HG03045 (cell line): ENCODE measurements around the gene GRAMD1A.
"Not testable (repeated sequence)": the region's sequence is repeated elsewhere in the genome, so short reads cannot be mapped to it uniquely, and the experiment has no call there.

Experiments
- ATAC-seq: cut with Tn5 transposase; IDR thresholded peaks from one replicate; pipeline ENCODE4 v1.9.1; 2021; ENCODE audit warnings: mild to moderate bottlenecking, moderate library complexity; ENCODE audit not compliant: unreplicated experiment

Gene GRAMD1A

DNA sequence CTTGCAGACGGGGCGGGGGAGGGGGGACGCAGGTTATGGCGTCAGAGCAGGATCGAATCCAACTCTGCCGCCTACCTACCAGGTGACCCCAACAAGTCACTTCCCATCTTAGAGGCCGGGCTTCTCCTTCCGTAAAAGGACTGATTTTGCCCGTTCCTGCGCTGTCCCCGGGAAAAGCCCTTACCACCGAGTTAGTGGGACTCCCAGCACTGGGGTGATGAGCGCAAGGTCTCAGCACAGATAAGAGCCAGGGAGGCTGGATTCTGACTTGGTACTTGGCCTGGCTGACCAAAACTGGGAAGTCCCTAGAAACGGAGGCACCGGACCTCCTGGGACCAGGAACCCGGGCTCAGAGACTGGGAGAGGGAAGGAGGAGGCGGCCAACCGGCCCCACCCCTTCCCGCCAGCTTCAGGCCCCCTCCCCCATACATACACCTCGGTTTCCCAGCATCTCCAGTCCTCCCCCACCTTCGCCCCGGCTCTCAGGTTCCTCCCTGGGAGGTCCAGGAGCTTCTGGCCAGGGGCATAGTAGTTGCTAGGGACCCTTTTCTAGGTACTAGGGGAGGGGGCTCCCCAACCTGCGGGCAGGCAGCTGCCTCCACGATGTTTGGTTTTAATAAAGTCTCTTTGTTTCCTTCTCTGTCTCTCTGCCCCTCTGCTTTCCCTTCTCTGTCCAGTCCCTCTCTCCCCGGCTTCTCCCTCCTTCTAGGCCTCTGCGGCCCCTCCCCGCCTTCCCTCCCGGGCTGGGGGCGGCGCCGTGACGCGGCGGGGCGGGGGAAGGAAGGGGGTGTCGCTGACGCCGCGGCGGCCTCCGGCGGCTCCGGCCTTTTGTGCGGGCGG is at the start of gene GRAMD1A:
TSS of gene GRAMD1A (plus strand) at position 826 of the 840 bp plus-strand sequence. CDS start 156 bp downstream, outside the sequence.
- ATAC-seq = peak; percentile 53

- ATAC-seq = no peak
Measured at GRCh38 chr19:34953092-34953491, 47.0 kb upstream of the GRAMD1A start.

DNA sequence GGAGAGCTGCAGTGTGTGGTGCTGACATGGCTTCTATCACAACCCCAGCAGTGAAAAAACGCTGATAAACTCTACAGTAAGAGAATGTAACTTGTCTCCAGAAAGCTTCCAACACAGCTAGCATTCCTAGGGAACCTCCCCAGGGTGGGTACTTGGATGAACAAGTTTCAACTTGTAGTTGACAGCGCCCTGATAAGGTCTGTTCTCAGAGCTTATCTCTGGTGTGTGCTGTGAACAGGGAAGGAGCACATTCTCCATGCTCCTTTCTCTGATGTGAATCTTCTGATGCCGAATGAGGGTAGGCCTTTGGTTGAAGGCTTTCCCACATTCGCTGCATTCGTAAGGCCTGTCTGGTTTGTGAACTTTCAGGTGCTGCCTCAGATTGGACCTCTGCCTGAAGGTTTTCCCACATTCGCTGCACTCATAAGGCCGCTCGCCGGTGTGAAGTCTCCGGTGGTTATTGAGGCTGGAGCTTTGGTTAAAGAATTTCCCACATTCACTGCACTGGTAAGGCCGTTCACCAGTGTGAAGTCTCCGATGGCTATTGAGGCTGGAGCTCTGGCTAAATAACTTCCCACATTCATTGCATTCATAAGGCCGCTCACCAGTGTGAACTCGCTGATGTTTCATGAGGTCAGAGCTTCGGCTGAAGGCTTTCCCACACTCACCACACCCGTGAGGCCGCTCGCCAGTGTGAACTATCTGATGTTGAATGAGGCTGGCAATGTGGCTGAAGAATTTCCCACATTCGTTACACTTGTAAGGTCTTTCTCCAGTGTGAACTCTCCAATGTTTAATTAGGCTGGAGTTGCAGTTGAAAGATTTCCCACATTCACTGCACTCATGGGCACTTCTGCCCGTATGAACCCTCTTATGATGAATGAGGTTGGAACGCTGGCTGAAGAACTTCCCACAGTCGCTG is 42.0 kb upstream of the GRAMD1A start:
- ATAC-seq = no peak

- no peak for ATAC-seq
Measured at GRCh38 chr19:34959021-34959420, 41.1 kb upstream of the GRAMD1A start.

DNA sequence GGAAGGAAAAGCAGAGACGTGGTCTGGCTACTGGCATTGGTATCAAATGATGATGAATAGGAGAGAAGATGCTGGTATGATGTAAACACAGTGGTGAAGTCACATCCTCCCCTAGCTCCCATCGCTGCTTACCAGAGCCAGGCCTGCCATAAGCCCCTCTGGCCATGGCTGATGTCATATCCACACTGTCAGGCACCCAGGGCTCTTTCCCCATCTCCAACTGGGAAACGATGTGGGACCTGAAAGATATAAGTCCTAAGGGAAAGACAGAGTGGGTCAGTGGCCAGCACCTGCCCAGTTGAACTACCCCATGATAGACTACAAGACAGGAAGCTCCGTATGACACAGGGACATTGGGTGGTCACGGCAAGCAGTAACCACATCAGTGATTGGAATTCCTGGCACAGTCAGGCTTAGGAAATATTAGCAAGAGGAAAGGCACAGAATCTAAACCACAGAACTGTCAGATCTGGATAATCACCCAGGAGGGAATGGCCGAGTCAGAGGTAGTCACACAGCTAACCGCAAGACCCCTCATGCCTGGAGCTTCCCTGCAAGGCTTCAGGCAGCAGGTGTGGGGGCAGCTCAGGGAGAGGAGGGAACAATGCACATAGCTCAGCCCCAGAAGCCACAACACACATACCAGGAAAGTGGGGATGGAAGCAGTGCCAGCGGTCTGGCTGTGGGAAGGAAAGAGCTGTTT is 39.9 kb upstream of the GRAMD1A start:
- no peak for ATAC-seq

GRCh38 chr19:34960940-34961679 is 39.0 kb upstream of the GRAMD1A start:
- ATAC-seq = no peak

DNA sequence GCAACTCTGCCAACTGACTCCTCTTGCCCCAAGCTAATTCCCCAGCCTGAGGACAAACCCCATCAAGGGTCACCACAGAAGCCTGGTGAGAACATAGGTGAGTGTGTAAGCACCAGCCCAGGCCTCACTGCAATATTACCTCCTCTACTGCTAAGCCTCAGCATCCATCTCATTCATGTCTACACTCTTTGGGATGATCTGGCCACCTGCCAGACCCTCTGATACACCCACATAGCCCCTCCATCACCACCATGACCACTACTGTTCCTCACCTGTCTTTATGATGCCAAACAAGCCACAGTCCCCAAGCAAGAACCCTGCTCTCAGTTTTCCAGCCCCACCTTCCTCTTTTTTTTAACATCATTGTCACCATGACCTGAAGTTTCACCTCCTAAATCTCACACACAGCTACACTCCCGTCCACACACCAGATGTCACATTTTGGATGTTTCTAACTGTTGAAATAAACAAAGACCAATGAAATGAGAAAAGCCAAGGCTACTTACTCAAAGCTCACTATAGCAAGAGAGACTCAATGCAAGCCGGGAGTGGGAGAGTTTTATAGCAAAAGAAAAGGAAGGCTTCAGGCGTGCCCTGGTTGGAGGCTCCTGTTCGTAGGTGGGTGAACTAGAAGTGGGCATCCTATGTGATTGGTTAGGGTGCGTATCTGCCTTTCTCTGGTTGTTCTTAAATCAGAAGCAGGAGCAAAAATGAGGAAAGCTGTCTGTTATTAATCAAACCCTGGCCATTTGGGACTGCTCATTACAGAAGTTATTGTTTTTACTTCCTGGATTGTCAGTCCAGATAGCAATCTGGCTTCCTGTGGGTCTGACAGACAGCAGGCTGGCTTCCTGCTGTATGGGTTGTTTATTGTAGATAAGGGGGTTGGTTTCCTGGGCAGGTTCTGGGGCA is 38.1 kb upstream of the GRAMD1A start:
- ATAC-seq = no peak

DNA sequence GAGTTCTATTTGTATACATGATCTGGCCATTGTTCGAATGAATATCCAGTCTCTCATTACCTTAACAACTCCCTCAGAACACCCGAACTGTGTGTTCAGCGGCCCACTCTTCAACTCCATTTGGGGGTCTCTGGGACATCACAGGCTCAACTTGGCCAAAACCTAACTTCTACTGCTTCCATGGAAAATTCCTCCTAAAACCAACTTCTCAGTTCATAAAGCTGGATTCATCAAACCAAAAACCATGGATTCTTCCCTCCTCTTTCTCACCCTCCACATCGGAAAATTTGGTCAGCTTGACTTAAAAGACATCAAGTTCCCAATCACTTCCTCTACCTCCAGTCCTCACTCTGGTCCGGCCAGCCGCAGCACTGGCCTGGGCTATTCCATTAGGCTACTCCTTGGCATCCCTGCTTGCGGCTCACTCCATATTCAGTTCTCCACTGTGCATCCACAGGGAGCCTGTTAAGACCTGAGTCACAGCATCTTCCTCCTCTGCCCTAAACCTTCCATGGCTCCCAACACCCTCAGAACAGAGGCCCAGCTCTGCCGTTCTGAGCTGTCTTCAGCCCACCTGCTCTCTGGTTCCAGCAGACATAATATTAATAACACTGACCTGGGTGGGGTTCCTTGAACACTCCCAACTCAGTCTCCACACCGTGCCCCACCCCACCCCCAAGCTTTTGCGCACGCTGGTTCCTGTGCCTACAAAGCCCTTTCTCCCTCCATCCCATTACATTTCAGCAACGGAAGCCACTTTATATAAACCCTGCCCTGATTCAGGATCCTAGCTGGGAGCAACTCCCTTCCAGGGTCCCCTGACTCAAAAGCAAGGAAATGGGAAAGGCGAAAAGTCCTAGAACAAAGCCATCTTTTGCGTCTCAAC is 37.2 kb upstream of the GRAMD1A start:
- ATAC-seq = no peak

DNA sequence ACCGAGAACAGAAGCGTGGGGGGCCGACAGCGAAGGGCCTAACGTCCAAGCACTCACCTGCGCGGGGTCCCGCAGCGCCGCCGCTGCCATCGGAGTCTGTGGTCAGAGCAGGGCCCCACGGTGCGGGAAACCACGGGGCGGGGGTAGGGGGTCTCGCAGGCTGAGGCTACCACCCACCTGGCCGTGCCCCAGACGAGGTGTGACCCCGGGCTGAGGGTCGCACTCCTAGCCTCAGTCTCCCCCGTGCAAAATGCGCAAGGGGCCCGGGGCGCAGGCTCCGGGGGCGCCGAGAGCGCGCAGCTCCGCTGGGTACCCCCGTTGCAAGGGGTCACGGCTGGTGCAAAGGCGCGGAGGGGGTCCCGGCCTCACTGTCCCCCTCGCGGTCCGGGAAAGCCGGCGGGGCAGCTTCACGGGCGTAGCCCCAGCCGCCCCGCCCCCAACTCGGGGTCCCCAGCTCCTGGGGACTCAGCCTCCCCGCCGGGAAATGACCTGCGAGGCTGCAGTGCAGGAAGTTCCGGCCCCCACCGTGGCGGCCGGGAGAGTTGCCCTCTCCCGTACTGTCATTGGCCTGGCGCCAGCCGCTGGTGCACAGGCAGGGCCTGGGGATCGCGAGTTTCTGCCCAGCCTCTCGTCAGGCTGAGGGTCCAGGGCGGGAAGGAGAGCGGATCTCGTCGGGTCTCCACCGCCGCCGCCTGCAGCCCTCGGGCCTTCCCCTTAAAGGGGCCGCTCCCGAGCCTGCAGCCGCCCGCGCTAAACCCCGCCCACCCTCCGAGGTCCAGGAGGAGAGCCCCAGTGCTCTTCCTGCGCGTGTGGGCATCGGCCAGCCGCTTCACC is 36.3 kb upstream of the GRAMD1A start, which contains the start of gene ZNF792:
TSS of gene ZNF792 (minus strand) at position 657 of the 834 bp plus-strand sequence. CDS start at position 90, 567 bp downstream.
- ATAC-seq = peak; percentile 80

DNA sequence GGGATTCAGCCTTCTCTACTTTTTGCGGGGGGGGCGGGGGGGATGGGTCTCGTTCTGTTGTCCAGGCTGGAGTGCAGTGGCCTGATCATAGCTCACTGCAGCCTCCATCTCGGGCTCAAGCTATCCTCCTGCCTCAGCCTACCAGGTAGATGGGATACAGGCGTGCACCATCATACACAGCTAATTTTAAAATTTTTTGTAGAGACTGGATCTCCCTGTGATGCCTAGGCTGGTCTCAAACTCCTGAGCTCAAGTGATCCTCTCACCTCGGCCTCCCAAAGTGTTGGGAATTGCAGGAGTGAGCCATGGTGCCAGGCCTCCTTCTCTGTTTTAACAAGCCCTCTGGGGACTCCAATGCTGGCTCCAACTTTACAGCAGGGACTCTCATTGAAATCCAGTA is 35.5 kb upstream of the GRAMD1A start:
- ATAC-seq = no peak

- not testable (repeated sequence) for ATAC-seq
Measured at GRCh38 chr19:34965505-34965904, 34.6 kb upstream of the GRAMD1A start.

DNA sequence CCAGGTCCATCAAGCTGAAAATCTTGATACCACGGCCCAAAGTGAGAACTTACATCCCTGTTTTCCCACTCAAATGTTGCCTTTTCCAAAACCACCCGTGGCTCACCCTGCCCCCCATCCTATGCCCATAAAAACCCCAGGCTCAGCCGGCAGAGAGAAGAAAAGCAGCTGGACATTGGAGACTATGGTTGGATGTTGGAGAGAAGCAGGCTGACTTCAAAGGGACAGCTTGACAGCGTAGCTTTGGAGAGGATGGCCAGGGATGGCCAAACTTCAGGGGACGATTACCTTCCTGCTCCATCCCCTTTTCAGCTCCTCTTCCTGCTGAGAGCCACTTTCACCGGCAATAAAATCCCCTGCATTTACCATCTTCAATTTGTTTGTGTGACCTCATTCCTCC is 32.6 kb upstream of the GRAMD1A start:
- ATAC-seq = no peak

GRCh38 chr19:34969721-34970120 is 30.4 kb upstream of the GRAMD1A start:
- no peak for ATAC-seq

DNA sequence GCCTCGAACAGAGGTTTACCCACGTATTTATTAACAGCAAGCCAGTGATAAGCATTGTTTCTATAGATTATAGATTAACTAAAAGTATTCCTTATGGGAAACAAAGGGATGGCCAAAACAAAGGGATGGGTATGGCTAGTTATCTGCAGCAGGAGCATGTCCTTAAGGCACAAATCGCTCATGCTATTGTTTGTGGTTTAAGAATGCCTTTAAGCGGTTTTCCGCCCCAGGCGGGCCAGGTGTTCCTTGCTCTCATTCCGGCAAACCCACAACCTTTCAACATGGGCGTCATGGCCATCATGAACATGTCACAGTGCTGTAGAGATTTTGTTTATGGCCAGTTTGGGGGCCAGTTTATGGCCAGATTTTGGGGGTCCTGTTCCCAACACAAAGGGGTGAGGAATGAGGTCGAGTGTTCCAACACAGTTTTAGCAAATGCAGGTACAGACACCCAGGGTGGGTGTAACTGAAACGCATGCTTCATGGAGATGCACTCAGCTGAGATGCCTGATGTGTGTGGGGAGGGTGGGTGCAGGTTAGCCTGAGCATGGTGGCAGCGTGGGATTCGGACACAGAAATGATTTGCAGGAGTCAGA is 29.8 kb upstream of the GRAMD1A start:
- not testable (repeated sequence) for ATAC-seq

DNA sequence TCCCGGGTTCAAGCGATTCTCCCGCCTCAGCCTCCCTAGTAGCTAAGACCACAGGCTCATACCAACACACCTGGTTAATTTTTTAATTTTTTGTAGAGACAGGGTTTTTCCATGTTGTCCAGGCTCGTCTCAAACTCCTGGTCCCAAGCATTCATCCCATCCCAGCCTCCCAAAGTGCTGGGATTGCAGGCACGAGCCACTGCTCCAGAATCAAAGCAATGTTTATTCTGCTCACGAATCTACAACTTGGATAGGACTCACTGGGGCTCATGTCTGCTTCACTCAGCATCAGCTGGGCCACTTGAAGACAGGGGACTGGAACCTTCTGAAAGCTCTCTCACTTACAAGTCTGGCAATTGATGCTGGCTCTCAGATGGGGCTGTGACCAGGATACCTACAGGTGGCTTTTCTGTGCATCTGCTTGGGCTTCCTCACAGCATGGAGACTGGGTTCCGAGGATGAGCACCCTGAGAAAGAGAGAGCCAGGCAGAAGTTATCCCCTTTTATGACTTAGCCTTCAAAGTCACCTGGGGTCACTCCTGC is 27.9 kb upstream of the GRAMD1A start:
- no peak for ATAC-seq

DNA sequence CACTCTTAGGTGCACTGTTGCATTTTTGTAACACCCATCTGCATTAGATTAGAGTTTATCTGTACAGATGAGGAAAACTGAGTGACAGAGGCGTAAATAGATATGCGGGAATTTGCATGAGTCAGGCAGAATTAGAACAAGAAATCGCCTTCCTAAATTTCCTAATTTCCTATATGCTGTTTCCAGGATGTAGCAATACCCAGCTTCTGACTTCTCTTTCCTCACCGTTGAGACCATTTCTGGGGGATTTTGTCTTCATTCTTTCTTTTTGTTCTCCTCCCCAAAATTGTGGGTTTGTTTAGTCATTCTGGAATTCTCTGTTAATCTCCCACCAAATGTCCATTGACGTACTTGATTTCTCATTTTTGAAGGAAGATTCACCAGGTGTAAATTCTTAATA is 25.5 kb upstream of the GRAMD1A start:
- ATAC-seq = no peak

- ATAC-seq = no peak
Measured at GRCh38 chr19:34975056-34975455, 25.1 kb upstream of the GRAMD1A start.
